ENCODE data around the gene PERCC1.
"Not testable (repeated sequence)": the region's sequence is repeated elsewhere in the genome, so short reads cannot be mapped to it uniquely, and the experiment has no call there.

Gene PERCC1

DNA sequence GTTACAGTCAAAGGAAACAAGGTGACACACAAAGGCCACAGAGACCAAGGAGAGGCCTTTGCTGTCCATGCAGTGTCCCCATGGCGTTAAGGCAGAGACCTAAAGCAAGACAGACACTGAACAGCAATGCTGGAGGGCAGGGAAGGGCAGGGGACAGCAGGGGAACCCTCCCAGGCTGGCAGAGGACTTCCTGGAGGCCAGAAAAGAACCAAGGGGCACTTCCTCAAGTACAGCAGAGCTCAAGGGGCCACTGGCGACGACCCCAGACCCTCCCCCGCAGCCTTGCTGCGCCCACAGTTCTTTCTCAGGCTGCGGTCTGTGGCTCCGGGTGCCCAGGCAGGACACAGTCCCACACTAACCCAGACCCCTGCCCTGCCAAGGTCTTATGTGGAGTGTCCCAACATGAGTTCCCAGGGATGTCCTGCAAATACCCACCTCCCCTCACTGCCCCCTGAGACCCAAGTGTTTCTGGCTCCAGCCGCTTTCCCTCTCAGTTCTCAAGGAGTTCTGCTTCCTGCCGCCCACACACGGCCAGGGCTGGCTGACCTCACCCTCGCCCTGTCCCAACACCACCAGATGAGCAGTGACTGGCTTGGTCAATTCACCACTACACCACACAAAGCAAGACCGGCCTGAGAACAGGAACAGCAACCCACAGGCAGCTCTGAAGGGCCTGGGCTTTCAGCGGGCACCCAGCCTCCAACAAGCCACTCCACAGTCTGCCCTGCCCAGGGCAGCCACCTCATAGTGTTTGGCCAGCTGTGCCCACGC is 39.8 kb downstream of the PERCC1 start:
- DNase-seq, result no peak

DNA sequence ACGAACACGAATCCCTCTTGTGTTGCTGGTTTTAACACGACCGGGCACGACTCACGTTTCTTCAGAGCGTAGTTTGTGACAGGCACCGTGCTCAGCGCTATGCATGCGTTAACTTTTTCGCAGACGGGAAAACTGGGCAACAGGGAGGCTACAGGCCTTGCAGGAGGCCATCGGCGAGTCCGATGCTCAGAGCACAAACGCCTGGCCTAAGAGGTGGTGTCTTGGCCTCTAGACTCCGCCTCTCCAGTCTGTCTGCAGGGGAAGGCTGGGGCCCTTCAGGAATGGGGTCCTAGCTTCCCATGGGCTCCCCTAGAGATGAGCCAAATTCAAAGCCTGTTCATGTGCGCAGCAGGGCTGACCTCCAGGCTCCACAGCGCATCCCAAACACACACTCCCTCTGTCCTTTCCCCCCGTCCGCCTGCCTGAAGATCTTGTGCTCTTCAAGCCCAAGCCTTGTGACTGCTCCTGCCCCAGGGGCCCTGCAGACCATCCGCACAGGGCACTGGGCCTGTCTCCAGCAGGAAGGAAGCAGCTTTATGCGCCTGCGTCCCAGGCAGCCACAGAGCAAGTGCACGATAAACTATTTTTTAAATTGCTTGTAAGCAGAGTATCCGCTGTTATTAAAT is 40.8 kb downstream of the PERCC1 start:
- no peak for DNase-seq

DNA sequence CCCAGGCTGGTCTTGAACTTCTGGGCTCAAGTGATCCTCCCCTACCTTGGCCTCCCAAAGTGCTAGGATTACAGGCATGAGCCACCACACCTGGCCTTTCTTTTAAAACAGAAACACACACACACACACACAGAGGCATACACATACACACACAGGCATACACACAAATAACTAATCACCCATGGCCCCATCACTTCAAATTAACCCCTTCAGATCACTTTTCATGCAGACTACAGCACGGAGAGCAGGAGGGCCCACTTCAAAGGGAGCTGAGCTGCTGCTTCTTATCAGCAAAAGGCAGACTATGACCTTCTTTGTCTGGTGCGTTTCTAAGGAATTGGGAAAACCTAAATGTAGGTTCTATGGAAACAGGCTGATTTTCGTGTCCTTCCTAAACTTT is 42.1 kb downstream of the PERCC1 start:
- no peak for DNase-seq

DNA sequence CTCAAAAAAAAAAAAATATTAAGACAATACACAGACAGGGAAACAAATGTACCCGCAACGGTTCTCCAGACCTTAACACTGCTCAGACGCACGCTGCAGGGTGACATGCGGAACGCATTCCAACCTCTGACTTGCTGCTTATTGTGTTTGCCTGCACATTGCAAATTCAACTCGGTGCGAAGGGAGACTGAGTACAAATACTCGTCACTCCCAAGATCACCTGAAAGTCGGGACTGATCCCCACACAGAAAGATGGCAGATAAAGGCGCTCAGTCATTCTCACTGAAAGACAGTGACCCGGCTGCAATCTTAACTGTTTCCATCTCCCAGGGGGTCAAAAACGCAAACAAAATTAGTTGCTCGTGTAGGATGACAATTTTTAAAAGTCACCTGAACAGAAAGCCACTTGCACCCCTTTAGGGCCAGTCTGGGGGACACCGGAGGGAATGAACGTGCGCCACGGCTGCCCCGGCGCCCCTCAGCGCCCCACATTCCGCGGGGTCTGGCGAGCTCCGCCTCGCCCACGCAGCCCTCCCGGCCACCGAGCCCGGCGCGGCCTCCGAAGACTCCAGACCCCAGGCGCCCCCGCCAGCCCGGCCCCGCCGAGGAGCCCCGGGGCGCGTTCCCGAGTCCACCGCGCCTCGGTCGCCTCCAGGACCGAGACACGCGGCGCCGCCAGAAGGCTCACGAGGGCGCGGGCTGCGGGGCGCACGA is 43.4 kb downstream of the PERCC1 start:
- no peak for DNase-seq

DNA sequence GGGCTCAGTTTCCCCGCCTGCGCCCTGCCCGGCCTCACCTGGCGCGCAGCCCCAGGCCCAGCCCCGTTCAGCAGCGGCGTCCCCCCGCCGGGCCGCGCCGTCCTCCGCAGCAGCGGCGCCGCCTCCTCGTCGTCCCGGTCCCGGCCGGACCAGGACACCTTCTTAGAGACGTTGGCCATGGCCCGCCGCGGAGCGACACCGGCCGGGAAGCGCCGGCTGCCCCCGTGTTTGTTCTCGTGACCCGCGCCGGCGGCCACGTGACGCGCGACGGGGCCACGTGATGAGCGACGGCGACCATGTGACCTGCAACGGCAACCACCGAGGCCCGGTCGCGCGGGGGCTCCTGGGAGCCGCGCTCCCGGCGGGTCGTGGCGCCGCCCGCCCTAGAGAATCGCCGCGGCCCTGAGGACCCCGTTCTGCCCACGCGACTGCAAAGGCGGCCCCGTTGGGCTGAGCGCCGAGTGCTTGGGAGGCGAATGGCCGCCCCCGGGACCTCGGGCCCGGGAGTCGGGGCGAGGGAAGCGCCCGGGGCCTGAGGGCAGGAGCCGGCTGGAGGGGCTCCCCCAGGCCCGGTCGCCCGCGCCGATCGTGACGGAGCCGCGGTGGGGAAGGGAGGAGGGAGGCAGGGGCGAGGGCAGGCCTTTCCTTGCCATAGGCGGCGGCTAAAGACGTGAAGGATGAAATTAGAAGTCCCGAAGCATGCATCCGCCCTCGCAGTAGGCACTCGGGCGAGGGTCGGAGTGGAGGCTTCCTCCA is 44.1 kb downstream of the PERCC1 start, which contains the start of gene CLCN7:
CLCN7 (minus strand) TSS at position 233 of the 756 bp plus-strand sequence; CDS start at position 179, 54 bp downstream.
- DNase-seq, result peak; percentile 76 to 80

DNA sequence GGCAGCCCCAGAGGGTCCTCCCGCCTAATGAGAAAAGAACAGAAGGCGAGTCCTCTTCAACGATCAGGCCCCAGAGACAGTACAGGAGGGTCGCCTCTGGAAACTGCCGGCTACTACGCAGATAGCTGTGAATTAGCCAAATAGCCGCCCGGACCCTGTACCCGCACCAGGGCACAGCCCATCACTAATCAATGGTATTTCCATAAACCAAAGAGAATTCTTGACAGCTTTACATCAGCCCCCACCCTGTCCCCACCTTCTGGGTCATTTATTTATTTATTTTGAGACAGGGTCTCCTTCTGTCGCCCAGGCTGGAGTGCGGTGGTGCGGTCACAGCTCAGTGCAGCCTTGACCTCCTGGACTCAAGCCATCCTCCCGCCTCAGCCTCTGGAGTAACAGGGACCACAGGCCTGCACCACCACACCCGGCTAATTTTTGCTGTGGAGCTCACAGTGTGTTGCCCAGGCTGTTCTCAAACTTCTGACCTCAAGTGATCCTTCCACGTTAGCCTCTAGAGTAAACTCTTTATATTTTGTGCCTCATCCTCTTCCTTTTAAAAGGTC is 44.8 kb downstream of the PERCC1 start:
- no peak for DNase-seq

DNA sequence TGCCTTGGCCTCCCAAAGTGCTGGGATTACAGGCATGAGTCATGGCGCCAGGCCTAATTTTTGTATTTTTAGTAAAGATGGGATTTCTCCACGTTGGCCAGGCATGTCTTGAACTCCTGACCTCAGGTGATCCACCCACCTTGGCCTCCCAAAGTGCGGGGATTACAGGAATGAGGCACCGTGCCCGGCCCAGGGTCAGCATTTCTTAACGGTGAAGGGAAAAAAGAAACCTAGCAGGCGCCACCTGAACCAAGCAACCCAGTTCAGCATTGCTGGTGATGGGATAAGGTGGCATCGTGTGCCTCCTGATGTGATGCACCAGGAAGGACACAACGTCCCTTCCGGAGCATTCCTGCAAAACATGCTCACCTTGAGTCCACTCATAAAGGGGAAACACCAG is 46.2 kb downstream of the PERCC1 start:
- DNase-seq, result no peak

DNA sequence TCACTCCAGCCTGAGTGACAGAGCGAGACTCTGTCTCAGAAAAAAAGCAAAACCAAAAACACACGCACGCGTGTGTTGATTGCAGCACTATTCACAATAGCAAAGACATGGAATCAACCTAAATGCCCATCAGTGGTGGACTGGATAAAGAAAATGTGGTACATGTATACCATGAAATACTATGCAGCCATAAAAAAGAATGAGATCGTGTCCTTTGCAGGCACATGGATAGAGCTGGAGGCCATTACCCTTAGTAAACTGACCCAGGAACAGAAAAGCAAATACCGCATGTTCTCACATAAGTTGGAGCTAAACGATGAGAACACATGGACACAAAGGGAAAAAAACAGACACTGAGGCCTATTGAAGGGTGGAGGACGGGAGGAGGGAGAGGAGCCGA is 48.1 kb downstream of the PERCC1 start:
- DNase-seq, result not testable (repeated sequence)

DNA sequence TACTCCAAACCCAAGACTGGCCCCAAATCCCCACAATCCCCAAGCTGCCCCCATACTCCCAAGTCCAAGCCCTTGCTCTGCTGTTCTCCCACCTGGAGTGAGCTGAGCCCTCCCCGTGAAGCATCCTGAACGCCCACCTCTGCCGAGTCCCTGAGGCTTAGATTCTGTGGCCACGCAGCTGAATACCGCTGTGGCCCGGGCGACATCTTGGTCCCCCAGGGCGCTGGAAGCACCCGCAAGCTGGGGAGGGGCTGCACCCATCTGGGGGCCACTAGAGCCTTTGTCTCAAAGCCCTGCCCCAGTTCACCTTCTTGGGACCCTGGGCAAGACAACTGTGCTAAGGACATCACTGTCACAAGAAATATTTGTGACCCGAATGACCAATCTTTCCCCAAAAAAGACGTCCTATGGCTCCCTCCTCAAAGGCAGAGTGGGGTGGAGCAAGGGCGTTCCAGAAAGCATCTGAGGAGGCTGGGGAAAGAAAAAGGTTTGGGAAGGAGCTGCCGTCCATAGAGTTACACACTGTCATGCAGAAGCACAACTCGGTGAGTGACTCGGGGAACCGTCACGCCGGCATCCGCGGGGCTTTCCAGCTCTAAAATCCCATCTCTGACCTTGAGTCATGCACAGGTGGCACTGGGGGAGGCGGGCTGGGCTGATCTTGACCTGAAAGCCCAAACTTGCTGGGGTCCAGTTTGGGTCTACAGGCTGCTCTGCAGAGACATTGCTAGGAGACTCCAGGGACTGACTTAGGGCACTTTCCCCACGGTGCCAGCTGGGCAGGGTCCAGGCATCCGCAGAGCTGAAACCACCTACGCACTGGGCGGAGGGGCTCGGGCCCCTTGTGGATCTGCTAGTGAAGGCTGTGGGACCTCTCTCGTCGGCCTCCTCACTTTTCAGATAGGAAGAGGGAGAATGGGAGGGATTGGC is 51.3 kb downstream of the PERCC1 start:
- DNase-seq, result no peak

Measured in activated CD4-positive, alpha-beta T cell treated with anti-CD3 and anti-CD28 coated beads, Interleukin-2, amount 50 U/mL, for 4 hours (primary cell).